Astrocyte of the cerebellum (primary cell): ENCODE measurements around the gene ARF1.

ENCODE experiments used
- DNase-seq: peaks from one replicate; pipeline ENCODE4 v3.0.0-alpha.2; 2011; ENCODE audit warnings: low read depth
- H3K4me3 ChIP-seq: 2 replicates; pipeline ENCODE4 v1.5.1; 2011; ENCODE audit warnings: mild to moderate bottlenecking, low read depth, low read length, moderate library complexity
- in situ Hi-C: cut with HindIII; loops from 2 replicates; pipeline ENCODE4 v1.10.0; 2017; ENCODE audit warnings: low sequenced_read_pairs
- TF ChIP-seq, protein P1 (sequence below): IDR thresholded peaks from 2 replicates; pipeline ENCODE4 v1.5.1; 2012; ENCODE audit warnings: low read length, low read depth, moderate library complexity, mild to moderate bottlenecking; ENCODE audit errors: missing control alignments

ARF1 gene

DNA sequence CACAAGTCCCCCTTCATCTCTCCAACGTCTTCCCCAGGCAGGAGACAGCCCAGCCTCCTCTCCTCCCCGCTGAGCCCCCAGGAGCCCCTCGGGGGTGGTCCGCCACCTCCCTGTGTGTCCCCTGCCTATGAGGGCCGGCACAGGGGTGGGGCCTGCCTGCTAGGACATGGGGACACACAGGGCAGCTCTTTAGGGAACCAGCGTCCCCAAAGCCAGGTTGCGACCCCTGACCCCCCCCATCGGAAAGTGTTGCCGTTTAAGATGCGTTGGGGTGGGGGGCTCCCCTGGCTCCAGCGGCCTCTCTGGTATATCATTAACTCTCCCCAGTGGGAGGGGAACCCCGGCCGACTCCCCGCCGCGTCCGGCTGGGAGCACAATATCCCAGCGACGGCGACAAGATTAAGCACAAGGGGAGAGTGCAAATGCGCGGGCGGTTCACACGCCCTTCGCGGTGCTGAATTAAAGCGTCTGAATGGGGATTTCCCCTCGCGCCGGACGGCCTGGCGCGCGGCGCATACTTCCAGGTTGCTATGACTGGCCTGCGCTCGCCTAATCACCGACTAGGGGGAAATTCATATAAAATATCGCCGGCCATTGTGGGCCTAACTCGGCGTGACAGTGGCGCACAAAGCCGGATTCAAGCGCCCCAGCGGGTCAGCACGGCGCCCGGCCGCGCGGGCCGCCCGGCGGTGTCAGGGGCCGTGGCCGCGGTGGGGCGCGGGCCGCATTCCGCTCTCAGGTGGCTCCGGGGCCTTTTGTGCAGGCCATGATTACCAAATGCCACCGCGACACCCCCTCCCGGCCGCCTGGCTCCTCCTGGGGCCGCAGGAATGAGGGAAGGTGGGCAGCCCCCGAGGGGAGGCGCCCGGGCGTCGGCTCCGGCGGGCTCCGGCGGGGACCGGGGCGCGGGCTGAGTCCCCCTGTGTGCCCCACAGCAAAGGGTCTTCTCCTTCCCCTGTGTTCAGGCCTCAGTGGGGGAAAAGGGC is 44.8 kb upstream of the ARF1 start:
- H3K4me3 ChIP-seq = no peak overlapping the region
- TF ChIP-seq, protein P1, sequence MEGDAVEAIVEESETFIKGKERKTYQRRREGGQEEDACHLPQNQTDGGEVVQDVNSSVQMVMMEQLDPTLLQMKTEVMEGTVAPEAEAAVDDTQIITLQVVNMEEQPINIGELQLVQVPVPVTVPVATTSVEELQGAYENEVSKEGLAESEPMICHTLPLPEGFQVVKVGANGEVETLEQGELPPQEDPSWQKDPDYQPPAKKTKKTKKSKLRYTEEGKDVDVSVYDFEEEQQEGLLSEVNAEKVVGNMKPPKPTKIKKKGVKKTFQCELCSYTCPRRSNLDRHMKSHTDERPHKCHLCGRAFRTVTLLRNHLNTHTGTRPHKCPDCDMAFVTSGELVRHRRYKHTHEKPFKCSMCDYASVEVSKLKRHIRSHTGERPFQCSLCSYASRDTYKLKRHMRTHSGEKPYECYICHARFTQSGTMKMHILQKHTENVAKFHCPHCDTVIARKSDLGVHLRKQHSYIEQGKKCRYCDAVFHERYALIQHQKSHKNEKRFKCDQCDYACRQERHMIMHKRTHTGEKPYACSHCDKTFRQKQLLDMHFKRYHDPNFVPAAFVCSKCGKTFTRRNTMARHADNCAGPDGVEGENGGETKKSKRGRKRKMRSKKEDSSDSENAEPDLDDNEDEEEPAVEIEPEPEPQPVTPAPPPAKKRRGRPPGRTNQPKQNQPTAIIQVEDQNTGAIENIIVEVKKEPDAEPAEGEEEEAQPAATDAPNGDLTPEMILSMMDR = no peak
- in situ Hi-C loops = no loop called here
- DNase-seq = no peak

DNA sequence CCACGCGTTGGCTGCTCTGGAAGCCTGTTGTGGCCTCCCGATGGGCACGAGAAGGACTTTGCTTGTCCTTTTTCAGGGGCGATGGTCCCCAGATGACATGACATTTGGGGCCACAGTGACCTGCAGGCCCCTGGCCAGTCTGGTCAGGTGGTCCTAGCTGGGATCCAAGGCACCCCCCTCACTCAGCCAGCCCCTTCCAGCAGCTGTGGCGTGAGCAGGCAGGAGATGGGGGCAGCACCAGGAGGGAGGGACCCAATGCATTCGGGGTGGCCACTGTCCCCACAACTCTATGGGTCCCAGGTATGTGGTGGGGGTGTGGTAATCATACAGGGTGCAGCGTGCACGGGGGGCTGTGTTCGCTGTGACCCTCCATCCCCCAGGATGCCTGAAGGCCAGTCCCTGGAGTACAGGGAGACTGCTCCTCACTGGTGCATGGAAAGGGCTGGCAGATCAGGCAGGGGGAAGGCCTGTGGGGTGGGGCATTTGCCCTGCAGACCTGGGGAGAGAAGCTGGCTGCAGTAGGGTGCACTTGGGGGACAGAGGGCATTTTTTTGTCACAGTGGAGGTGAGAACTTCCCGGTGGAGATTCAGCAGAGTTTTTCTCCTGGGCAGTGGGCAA is 44.0 kb upstream of the ARF1 start:
- no peak for DNase-seq
- in situ Hi-C loops = no loop called here
- TF ChIP-seq, protein P1 = no peak
- H3K4me3 ChIP-seq = no peak overlapping the region

DNA sequence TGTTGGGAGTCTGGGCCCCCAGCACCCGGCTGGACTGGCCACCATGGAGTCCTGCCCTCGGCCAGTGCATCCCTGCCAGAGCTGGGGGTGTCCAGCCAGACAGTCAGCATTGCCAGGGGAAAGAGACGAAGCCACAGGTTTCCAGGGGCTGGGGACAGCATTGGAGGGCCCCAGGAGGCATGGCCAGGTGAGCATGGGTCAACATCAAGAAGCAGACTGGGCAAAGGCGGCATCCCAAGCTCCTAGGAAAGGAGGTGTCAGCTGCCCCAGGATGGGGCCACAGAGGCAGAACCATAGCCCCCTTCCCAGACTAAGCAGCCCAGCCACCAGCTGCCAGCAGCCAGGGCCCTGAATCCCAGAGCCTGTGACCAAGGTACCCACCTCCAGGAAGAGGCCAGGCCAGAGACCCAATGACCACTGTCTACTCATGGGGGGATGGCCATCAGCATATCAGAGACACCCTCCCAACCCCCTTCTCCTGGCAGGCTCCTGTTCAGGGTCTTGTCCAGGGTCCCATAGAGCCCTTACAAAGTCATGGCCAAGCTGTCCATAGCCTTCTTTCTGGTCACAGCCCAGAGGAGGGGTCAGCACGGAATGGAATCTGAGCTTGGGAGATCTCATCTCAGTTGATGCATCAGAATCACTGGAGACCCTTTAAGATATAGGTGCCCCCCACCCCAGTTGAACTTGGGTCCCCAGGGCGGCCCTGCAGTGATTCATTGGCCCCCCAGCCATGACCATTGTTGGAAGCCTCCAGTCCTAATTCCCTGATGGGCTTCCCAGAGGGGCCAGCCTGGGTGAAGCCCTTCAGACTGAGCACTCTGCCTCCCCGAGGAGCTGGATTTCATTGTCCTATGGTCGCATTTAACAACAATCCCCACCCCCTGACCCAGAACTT is 43.3 kb upstream of the ARF1 start:
- TF ChIP-seq, protein P1 = no peak
- H3K4me3 ChIP-seq = no peak overlapping the region
- no peak for DNase-seq
- in situ Hi-C loops = no loop called here

DNA sequence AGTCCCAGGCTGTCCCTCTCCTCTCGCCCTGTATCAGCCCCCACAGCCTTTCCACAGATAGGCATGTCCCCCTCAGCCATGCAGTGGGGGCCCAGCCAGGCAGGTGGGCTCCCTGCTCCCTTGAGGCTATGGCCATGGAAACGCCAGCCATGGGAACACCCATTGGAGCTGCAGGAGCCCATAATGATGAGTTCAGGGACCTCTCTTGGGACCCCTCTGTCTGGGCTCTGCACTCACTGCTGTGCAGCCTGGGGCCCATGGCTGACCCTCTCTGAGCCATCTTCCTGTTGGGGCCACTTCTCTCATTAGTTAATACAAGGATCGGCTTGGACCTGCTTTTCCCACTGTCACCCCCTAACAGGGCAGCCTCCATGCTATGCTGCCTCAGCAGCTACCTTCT is 42.5 kb upstream of the ARF1 start:
- DNase-seq = no peak
- in situ Hi-C loops = no loop called here
- TF ChIP-seq, protein P1 = no peak
- H3K4me3 ChIP-seq = no peak overlapping the region

DNA sequence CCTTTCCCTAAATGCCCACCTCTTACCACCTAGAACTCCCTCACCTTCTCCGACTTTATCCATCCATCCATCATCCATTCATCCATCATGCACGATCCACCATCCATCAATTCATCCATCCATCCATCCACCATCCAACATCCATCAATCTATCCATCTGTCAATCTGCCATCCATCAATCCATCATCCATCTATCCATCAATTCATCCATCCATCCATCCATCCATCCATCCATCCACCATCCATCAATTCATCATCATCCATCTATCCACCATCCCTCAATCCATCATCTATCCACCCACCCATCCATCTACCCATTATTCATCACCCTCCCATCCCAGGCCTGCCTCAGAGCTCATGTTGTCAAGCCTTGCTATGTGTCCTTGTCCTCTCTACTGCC is 41.2 kb upstream of the ARF1 start:
- H3K4me3 ChIP-seq = no peak overlapping the region
- no peak for DNase-seq
- TF ChIP-seq, protein P1 = no peak
- in situ Hi-C loops = no loop called here

DNA sequence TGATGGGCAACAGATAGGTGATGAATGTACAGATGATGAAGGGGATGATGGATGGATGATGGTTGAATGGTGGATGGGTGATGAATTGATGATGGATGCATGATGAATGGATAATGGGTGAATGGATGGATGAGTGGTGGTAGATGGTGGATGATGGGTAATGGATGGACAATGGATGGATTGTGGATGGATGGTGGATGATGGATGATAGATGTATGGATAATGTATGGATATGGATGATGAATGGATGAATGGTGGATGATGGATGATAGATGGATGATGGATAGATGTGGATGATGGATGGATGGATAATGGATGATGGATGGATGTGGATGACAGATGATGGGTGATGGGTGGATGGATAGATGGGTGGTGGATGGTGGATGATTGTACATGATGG is 40.0 kb upstream of the ARF1 start:
- H3K4me3 ChIP-seq = no peak overlapping the region
- no peak for DNase-seq
- in situ Hi-C loops = no loop called here
- TF ChIP-seq, protein P1 = no peak
